ENCODE results near the gene PET100. TPM values are rescaled to one million over a fixed set of nuclear protein-coding genes. Genes with fewer than 3 reads are reported as not detected.

Gene PET100
- total and polyA plus RNA-seq, 2 donors from 2014 or later, result 112 to 181 TPM

DNA sequence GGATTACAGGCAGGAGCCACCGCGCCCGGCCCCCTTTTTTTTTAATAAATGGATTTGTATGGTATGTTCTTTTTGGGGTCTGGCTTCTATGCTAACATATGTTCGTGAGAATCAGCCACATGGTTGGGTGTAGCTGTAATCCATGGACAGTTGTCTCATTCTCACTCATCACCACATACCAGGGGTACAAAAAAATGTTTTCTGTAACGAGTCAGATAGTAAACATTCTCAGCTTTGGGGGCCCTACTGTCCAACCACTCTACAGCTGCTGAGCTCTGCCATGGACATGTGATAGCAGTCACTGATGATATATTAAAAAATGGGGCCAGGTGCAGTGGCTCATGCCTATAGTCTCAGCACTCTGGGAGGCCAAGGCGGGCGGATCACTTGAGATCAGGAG, 34.1 kb downstream of the PET100 start:
- Histone ChIP-seq H3K9ac (ENCODE audit: low read length in 3 of 3) (no peak overlapping the region), H3K4me3 (ENCODE audit: low read length in 3 of 3) (no peak overlapping the region), H3K4me1 (ENCODE audit: control insufficient read depth in 2 of 3, insufficient read depth in 2 of 3, low read depth in 1 of 3, low read length in 3 of 3) (no peaks in the 10 kb centered on the region), H3K9me3 (ENCODE audit: control insufficient read depth in 2 of 3, insufficient read depth in 1 of 3, low read length in 3 of 3) (no peaks in the 10 kb centered on the region), H3K36me3 (ENCODE audit: control insufficient read depth in 2 of 3, insufficient read depth in 3 of 3, low read length in 3 of 3) (no peaks in the 10 kb centered on the region), H3K27me3 (ENCODE audit: control insufficient read depth, insufficient read depth, low read length) (no peaks in the 10 kb centered on the region), H3K27ac (ENCODE audit: low read depth in 2 of 2, low read length in 2 of 2) (no peak overlapping the region)
- DNase-seq, result no peak
- intact Hi-C loops (cut with DNase I), result no loop called here
- no peak for TF ChIP-seq CTCF (IDR thresholded peaks at IDR 0.05; ENCODE audit: borderline replicate concordance, extremely low read depth, insufficient read depth)
- FAIRE-seq, result no peak

DNA sequence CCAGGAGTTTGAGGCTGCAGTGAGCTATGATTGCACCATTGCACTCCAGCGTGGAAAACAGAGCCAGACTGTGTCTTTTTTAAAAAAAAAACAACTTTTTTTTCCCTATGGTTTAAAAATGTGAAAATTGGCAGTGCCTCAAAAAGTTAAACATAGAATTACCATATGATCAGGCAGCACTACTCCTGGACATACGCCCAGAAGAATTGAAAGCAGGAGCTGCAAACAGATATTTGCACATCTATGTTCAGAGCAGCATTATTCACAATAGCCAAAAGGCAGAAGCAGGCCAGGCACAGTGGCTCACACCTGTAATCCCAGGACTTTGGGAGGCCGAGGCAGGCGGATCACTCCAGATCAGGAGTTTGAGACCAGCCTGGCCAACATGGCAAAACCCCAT, 35.5 kb downstream of the PET100 start:
- DNase-seq (no peak), FAIRE-seq (no peak)
- H3K4me1 ChIP-seq (ENCODE audit: control insufficient read depth in 2 of 3, insufficient read depth in 2 of 3, low read depth in 1 of 3, low read length in 3 of 3), result no peaks in the 10 kb centered on the region
- H3K36me3 ChIP-seq (ENCODE audit: control insufficient read depth in 2 of 3, insufficient read depth in 3 of 3, low read length in 3 of 3), result no peaks in the 10 kb centered on the region
- no peak overlapping the region for H3K27ac ChIP-seq (ENCODE audit: low read depth in 2 of 2, low read length in 2 of 2)
- H3K9ac ChIP-seq (ENCODE audit: low read length in 3 of 3), result no peak overlapping the region
- H3K4me3 ChIP-seq (ENCODE audit: low read length in 3 of 3), result no peak overlapping the region
- peaks cover 2% of the 10 kb centered on the region for H3K27me3 ChIP-seq (ENCODE audit: control insufficient read depth, insufficient read depth, low read length)
- intact Hi-C loops (cut with DNase I), result no loop called here
- TF ChIP-seq CTCF (IDR thresholded peaks at IDR 0.05; ENCODE audit: borderline replicate concordance, extremely low read depth, insufficient read depth), result no peak
- no peaks in the 10 kb centered on the region for H3K9me3 ChIP-seq (ENCODE audit: control insufficient read depth in 2 of 3, insufficient read depth in 1 of 3, low read length in 3 of 3)

- Histone ChIP-seq H3K4me3 (ENCODE audit: low read length in 3 of 3) (no peak within 1 kb of the TSS), H3K27me3 (ENCODE audit: control insufficient read depth, insufficient read depth, low read length) (peaks cover 2% of the 10 kb centered on the region), H3K4me1 (ENCODE audit: control insufficient read depth in 2 of 3, insufficient read depth in 2 of 3, low read depth in 1 of 3, low read length in 3 of 3) (no peaks in the 10 kb centered on the region), H3K27ac (ENCODE audit: low read depth in 2 of 2, low read length in 2 of 2) (no peak within 1 kb of the TSS), H3K9ac (ENCODE audit: low read length in 3 of 3) (no peak within 1 kb of the TSS), H3K36me3 (ENCODE audit: control insufficient read depth in 2 of 3, insufficient read depth in 3 of 3, low read length in 3 of 3) (no peaks in the 10 kb centered on the region), H3K9me3 (ENCODE audit: control insufficient read depth in 2 of 3, insufficient read depth in 1 of 3, low read length in 3 of 3) (no peaks in the 10 kb centered on the region)
- DNase-seq (no peak), FAIRE-seq (no peak)
- intact Hi-C loops (cut with DNase I), result no loop called here
- no peak for TF ChIP-seq CTCF (IDR thresholded peaks at IDR 0.05; ENCODE audit: borderline replicate concordance, extremely low read depth, insufficient read depth)
Measured at GRCh38 chr19:7668842-7669241, 39.2 kb downstream of the PET100 start, which contains the start of gene RETN. Gene RETN (plus strand): TSS chr19:7669049. CDS start chr19:7669327, 278 bp downstream.

GRCh38 chr19:7669641-7670040, 40.0 kb downstream of the PET100 start:
- H3K4me3 ChIP-seq (ENCODE audit: low read length in 3 of 3), result no peak overlapping the region
- H3K27ac ChIP-seq (ENCODE audit: low read depth in 2 of 2, low read length in 2 of 2), result no peak overlapping the region
- intact Hi-C loops (cut with DNase I), result no loop called here
- no peak for TF ChIP-seq CTCF (IDR thresholded peaks at IDR 0.05; ENCODE audit: borderline replicate concordance, extremely low read depth, insufficient read depth)
- H3K36me3 ChIP-seq (ENCODE audit: control insufficient read depth in 2 of 3, insufficient read depth in 3 of 3, low read length in 3 of 3), result no peaks in the 10 kb centered on the region
- H3K4me1 ChIP-seq (ENCODE audit: control insufficient read depth in 2 of 3, insufficient read depth in 2 of 3, low read depth in 1 of 3, low read length in 3 of 3), result no peaks in the 10 kb centered on the region
- peaks cover 2% of the 10 kb centered on the region for H3K27me3 ChIP-seq (ENCODE audit: control insufficient read depth, insufficient read depth, low read length)
- DNase-seq (no peak), FAIRE-seq (no peak)
- peaks cover 0 to 4% (median 0%) of the 10 kb centered on the region in 3 donors for H3K9me3 ChIP-seq (ENCODE audit: control insufficient read depth in 2 of 3, insufficient read depth in 1 of 3, low read length in 3 of 3)
- H3K9ac ChIP-seq (ENCODE audit: low read length in 3 of 3), result no peak overlapping the region
